ENCODE results near the gene COLEC11.

The COLEC11 gene

GRCh38 chr2:3662239-3662638 lies 67.3 kb downstream of the COLEC11 start:
- peak; percentile 13 for TF ChIP-seq CTCF (IDR thresholded peaks at IDR 0.05; ENCODE audit: low read depth, low read length)
- no peak overlapping the region for H3K4me3 ChIP-seq (replicated peaks in 1 of 2; ENCODE audit: low read depth in 2 of 2, low read length in 2 of 2)
- DNase-seq (ENCODE audit: low read depth in 2 of 2) = no peak

- TF ChIP-seq CTCF (IDR thresholded peaks at IDR 0.05; ENCODE audit: low read depth, low read length) = no peak
- DNase-seq (ENCODE audit: low read depth in 2 of 2) = no peak
- no peak overlapping the region for H3K4me3 ChIP-seq (replicated peaks in 1 of 2; ENCODE audit: low read depth in 2 of 2, low read length in 2 of 2)
These were observed 69.2 kb downstream of the COLEC11 start for GRCh38 chr2:3664118-3664517.

- TF ChIP-seq CTCF (IDR thresholded peaks at IDR 0.05; ENCODE audit: low read depth, low read length) = no peak
- DNase-seq (ENCODE audit: low read depth in 2 of 2) = no peak
- no peak overlapping the region for H3K4me3 ChIP-seq (replicated peaks in 1 of 2; ENCODE audit: low read depth in 2 of 2, low read length in 2 of 2)
These were observed 70.0 kb downstream of the COLEC11 start for GRCh38 chr2:3664925-3665324.

GRCh38 chr2:3665886-3666612 lies 71.1 kb downstream of the COLEC11 start:
- TF ChIP-seq CTCF (IDR thresholded peaks at IDR 0.05; ENCODE audit: low read depth, low read length) = no peak

GRCh38 chr2:3666613-3666975 lies 71.7 kb downstream of the COLEC11 start:
- TF ChIP-seq CTCF (IDR thresholded peaks at IDR 0.05; ENCODE audit: low read depth, low read length) = no peak

More at GRCh38 chr2:3665886-3666612, 71.1 kb downstream of the COLEC11 start:
- DNase-seq (ENCODE audit: low read depth in 2 of 2) = no peak
- H3K4me3 ChIP-seq (replicated peaks in 1 of 2; ENCODE audit: low read depth in 2 of 2, low read length in 2 of 2) = no peak overlapping the region

GRCh38 chr2:3667151-3667631 lies 72.3 kb downstream of the COLEC11 start:
- no peak overlapping the region for H3K4me3 ChIP-seq (replicated peaks in 1 of 2; ENCODE audit: low read depth in 2 of 2, low read length in 2 of 2)
- no peak for TF ChIP-seq CTCF (IDR thresholded peaks at IDR 0.05; ENCODE audit: low read depth, low read length)
- DNase-seq (ENCODE audit: low read depth in 2 of 2) = peak; percentile 5 to 10

More at GRCh38 chr2:3666613-3666975, 71.7 kb downstream of the COLEC11 start:
- DNase-seq (ENCODE audit: low read depth in 2 of 2) = no peak
- no peak overlapping the region for H3K4me3 ChIP-seq (replicated peaks in 1 of 2; ENCODE audit: low read depth in 2 of 2, low read length in 2 of 2)

All from cardiac fibroblast (primary cell).